ENCODE measurements around the gene TM9SF4.

TM9SF4 gene

DNA sequence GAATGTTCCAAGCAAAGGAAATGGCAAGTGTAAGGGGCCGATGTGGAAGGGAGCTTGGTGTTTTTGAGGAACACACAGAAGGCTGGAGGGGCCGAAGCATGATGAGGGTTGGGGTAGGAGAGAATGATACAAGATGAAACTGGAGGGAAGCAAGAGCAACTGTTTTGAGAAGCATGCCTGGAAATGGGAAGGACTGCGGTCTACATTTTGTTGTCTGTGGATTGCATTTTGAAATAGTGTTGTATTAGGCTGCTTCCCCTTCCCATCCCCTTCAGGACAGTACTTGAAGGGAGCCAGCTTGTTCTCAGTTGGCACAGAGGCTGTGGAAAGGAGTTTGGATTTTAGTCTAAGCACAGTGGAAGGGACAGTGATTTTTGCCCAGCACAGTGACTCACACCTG, 2.2 kb downstream of the TM9SF4 start:
- no peak overlapping the region for H2BK15ac ChIP-seq (ENCODE audit: low read depth, poor library complexity, severe bottlenecking)
- H2AK5ac ChIP-seq (ENCODE audit: low read length, severe bottlenecking): no peak overlapping the region
- H3K27me3 ChIP-seq (ENCODE audit: control insufficient read depth in 1 of 2, insufficient read depth in 1 of 2, low read length in 2 of 2): no peaks in the 10 kb centered on the region
- H2BK120ac ChIP-seq (ENCODE audit: low read depth, low read length): no peak overlapping the region
- no peak overlapping the region for H3K4me3 ChIP-seq (ENCODE audit: insufficient read depth in 1 of 2, low read depth in 1 of 2, low read length in 2 of 2)
- no peak for DNase-seq
- 98% methylated on average over 3 of the region's 3 CpGs for WGBS
- no peak overlapping the region for H3K4ac ChIP-seq (ENCODE audit: low read depth in 1 of 2, low read length in 2 of 2)
- H3K27ac ChIP-seq (ENCODE audit: low read length, poor library complexity, severe bottlenecking): no peak overlapping the region
- no peak overlapping the region for H3K14ac ChIP-seq (ENCODE audit: low read length in 2 of 2)
- no peak overlapping the region for H2AFZ ChIP-seq (ENCODE audit: low read depth, low read length)
- H3K4me2 ChIP-seq (ENCODE audit: low read length, poor library complexity, severe bottlenecking): no peak overlapping the region
- H3K36me3 ChIP-seq (ENCODE audit: control insufficient read depth in 1 of 2, insufficient read depth in 2 of 2, low read depth in 1 of 2, low read length in 2 of 2): peaks cover 5 to 13% of the 10 kb centered on the region in 2 experiments
- H4K8ac ChIP-seq (ENCODE audit: low read length): no peak overlapping the region
- H3K9me3 ChIP-seq (ENCODE audit: control insufficient read depth, low read length): no peaks in the 10 kb centered on the region
- no peak overlapping the region for H2BK12ac ChIP-seq (ENCODE audit: low read length in 2 of 2)
- no peak overlapping the region for H4K91ac ChIP-seq (ENCODE audit: low read length)
- H3K79me1 ChIP-seq (replicated peaks; ENCODE audit: low read length, poor library complexity, severe bottlenecking): peaks cover 30% of the 10 kb centered on the region
- no peak overlapping the region for H3K18ac ChIP-seq (ENCODE audit: low read depth in 1 of 2, low read length in 2 of 2)
- H2BK5ac ChIP-seq (ENCODE audit: low read depth, low read length, poor library complexity, severe bottlenecking): no peak overlapping the region
- H3K23ac ChIP-seq (ENCODE audit: low read length in 2 of 2): peak overlapping the region in 1 of 2 experiments; percentile 50
- H3K4me1 ChIP-seq (ENCODE audit: control insufficient read depth, insufficient read depth, low read depth, low read length): peaks cover 14% of the 10 kb centered on the region
- no peak overlapping the region for H3K9ac ChIP-seq (ENCODE audit: low read length)

DNA sequence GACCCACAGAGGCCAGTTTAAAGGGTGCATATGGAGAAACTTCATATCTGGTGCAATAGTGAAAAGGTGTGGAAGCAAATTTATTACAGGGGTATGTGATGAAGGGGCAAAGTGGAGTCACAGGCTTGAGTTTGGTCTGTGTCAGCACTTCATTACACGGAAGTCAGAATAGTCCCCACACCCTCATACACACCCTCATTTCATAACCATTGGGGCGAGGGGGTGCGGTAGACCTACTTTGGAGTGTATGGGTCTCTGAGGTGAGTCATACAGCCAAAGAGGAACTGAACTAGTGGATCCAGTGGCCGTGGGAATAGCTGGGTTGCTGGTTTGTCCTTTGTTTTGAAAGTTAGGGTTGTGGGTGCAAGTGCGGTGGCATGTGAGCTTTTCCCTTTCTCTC, 3.3 kb downstream of the TM9SF4 start:
- H3K4me2 ChIP-seq (ENCODE audit: low read length, poor library complexity, severe bottlenecking): no peak overlapping the region
- H2BK5ac ChIP-seq (ENCODE audit: low read depth, low read length, poor library complexity, severe bottlenecking): no peak overlapping the region
- no peak overlapping the region for H4K8ac ChIP-seq (ENCODE audit: low read length)
- no peaks in the 10 kb centered on the region for H3K27me3 ChIP-seq (ENCODE audit: control insufficient read depth in 1 of 2, insufficient read depth in 1 of 2, low read length in 2 of 2)
- no peak overlapping the region for H3K23ac ChIP-seq (ENCODE audit: low read length in 2 of 2)
- no peak overlapping the region for H2BK12ac ChIP-seq (ENCODE audit: low read length in 2 of 2)
- peaks cover 14% of the 10 kb centered on the region for H3K4me1 ChIP-seq (ENCODE audit: control insufficient read depth, insufficient read depth, low read depth, low read length)
- 93% methylated on average over 4 of the region's 5 CpGs for WGBS
- no peak overlapping the region for H2AFZ ChIP-seq (ENCODE audit: low read depth, low read length)
- no peak for DNase-seq
- no peak overlapping the region for H2BK120ac ChIP-seq (ENCODE audit: low read depth, low read length)
- H3K36me3 ChIP-seq (ENCODE audit: control insufficient read depth in 1 of 2, insufficient read depth in 2 of 2, low read depth in 1 of 2, low read length in 2 of 2): peaks cover 5 to 13% of the 10 kb centered on the region in 2 experiments
- H3K27ac ChIP-seq (ENCODE audit: low read length, poor library complexity, severe bottlenecking): no peak overlapping the region
- no peak overlapping the region for H4K91ac ChIP-seq (ENCODE audit: low read length)
- H3K9me3 ChIP-seq (ENCODE audit: control insufficient read depth, low read length): no peaks in the 10 kb centered on the region
- H2BK15ac ChIP-seq (ENCODE audit: low read depth, poor library complexity, severe bottlenecking): no peak overlapping the region
- H3K18ac ChIP-seq (ENCODE audit: low read depth in 1 of 2, low read length in 2 of 2): no peak overlapping the region
- H2AK5ac ChIP-seq (ENCODE audit: low read length, severe bottlenecking): no peak overlapping the region
- H3K9ac ChIP-seq (ENCODE audit: low read length): no peak overlapping the region
- peaks cover 33% of the 10 kb centered on the region for H3K79me1 ChIP-seq (replicated peaks; ENCODE audit: low read length, poor library complexity, severe bottlenecking)
- H3K4ac ChIP-seq (ENCODE audit: low read depth in 1 of 2, low read length in 2 of 2): no peak overlapping the region
- H3K14ac ChIP-seq (ENCODE audit: low read length in 2 of 2): no peak overlapping the region
- H3K4me3 ChIP-seq (ENCODE audit: insufficient read depth in 1 of 2, low read depth in 1 of 2, low read length in 2 of 2): no peak overlapping the region

DNA sequence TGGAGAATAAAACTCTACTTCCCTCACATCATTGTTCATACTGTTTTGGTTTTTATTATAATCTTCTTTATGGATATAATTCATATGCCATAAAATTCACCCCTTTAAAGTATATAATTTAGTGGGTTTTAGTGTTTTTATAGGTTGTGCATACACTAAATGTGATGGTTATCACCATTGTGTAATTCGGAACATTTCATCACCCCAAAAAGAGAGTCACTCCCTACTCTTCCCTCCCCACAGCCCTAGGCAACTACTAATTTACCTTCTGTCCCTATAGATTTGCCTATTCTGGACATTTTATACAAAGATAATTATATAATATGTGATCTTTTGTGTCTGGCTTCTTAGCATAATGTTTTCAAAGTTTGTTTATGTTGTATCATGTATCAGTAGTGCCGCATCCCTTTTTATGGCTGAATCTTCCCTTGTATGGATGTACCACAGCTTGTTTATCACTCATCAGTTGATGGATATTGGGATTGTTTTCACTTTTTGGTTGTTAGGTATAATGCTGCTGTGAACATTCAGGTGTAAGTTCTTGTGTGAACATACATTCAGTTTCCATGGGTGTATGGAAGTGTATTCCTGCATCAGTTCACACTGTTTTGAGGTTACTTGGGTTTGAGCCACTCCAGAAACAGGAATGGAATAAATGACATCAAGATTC, 4.2 kb downstream of the TM9SF4 start:
- H3K79me1 ChIP-seq (replicated peaks; ENCODE audit: low read length, poor library complexity, severe bottlenecking): peaks cover 34% of the 10 kb centered on the region
- no peak overlapping the region for H2AFZ ChIP-seq (ENCODE audit: low read depth, low read length)
- H2BK12ac ChIP-seq (ENCODE audit: low read length in 2 of 2): no peak overlapping the region
- no peak overlapping the region for H2BK15ac ChIP-seq (ENCODE audit: low read depth, poor library complexity, severe bottlenecking)
- H4K8ac ChIP-seq (ENCODE audit: low read length): no peak overlapping the region
- no peak overlapping the region for H3K23ac ChIP-seq (ENCODE audit: low read length in 2 of 2)
- no peak overlapping the region for H3K9ac ChIP-seq (ENCODE audit: low read length)
- no peaks in the 10 kb centered on the region for H3K27me3 ChIP-seq (ENCODE audit: control insufficient read depth in 1 of 2, insufficient read depth in 1 of 2, low read length in 2 of 2)
- H3K4me2 ChIP-seq (ENCODE audit: low read length, poor library complexity, severe bottlenecking): no peak overlapping the region
- H2BK5ac ChIP-seq (ENCODE audit: low read depth, low read length, poor library complexity, severe bottlenecking): no peak overlapping the region
- no peak overlapping the region for H2BK120ac ChIP-seq (ENCODE audit: low read depth, low read length)
- no peak overlapping the region for H3K14ac ChIP-seq (ENCODE audit: low read length in 2 of 2)
- H3K9me3 ChIP-seq (ENCODE audit: control insufficient read depth, low read length): no peaks in the 10 kb centered on the region
- 100% methylated on average over 2 of the region's 2 CpGs for WGBS
- DNase-seq: no peak
- no peak overlapping the region for H4K91ac ChIP-seq (ENCODE audit: low read length)
- H3K18ac ChIP-seq (ENCODE audit: low read depth in 1 of 2, low read length in 2 of 2): no peak overlapping the region
- H3K4me1 ChIP-seq (ENCODE audit: control insufficient read depth, insufficient read depth, low read depth, low read length): peaks cover 14% of the 10 kb centered on the region
- H3K4me3 ChIP-seq (ENCODE audit: insufficient read depth in 1 of 2, low read depth in 1 of 2, low read length in 2 of 2): no peak overlapping the region
- H2AK5ac ChIP-seq (ENCODE audit: low read length, severe bottlenecking): no peak overlapping the region
- H3K4ac ChIP-seq (ENCODE audit: low read depth in 1 of 2, low read length in 2 of 2): no peak overlapping the region
- no peak overlapping the region for H3K27ac ChIP-seq (ENCODE audit: low read length, poor library complexity, severe bottlenecking)
- peaks cover 9 to 13% of the 10 kb centered on the region in 2 experiments for H3K36me3 ChIP-seq (ENCODE audit: control insufficient read depth in 1 of 2, insufficient read depth in 2 of 2, low read depth in 1 of 2, low read length in 2 of 2)

DNA sequence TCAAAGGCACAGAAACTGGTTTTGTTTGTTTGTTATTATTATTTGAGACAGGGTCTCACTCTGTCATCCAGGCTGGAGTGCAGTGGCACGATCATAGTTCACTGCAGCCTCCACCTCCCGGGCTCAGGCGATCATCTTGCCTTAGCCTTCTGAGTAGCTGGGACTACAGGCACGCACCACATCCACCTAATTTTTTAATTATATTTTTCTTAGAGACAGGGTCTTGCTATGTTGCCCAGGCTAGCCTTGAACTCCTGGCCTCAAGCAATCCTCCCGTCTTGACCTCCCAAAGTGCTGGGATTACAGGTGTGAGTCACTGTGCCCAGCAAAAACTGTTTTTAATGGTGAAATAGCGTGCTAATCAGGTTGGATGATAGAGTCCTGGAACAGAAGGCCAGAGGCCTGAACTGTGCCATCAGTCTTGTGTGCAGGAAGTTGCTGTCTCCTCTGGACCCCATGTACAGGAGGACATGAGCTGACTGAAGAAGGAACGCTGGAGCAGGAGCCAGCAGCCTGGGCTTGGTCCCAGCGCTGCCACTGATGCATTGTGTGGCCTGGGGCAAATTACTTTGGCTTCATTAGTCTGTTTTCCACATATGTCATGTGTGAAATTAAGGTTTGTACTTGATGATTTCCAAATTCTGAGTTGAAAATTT, 4.9 kb downstream of the TM9SF4 start:
- H3K27me3 ChIP-seq (ENCODE audit: control insufficient read depth in 1 of 2, insufficient read depth in 1 of 2, low read length in 2 of 2): no peaks in the 10 kb centered on the region
- H2AFZ ChIP-seq (ENCODE audit: low read depth, low read length): no peak overlapping the region
- no peak overlapping the region for H3K18ac ChIP-seq (ENCODE audit: low read depth in 1 of 2, low read length in 2 of 2)
- no peaks in the 10 kb centered on the region for H3K9me3 ChIP-seq (ENCODE audit: control insufficient read depth, low read length)
- no peak overlapping the region for H2BK15ac ChIP-seq (ENCODE audit: low read depth, poor library complexity, severe bottlenecking)
- no peak overlapping the region for H3K14ac ChIP-seq (ENCODE audit: low read length in 2 of 2)
- no peak overlapping the region for H4K91ac ChIP-seq (ENCODE audit: low read length)
- H2BK120ac ChIP-seq (ENCODE audit: low read depth, low read length): no peak overlapping the region
- no peak overlapping the region for H3K4me3 ChIP-seq (ENCODE audit: insufficient read depth in 1 of 2, low read depth in 1 of 2, low read length in 2 of 2)
- no peak overlapping the region for H3K9ac ChIP-seq (ENCODE audit: low read length)
- H2BK12ac ChIP-seq (ENCODE audit: low read length in 2 of 2): no peak overlapping the region
- H4K8ac ChIP-seq (ENCODE audit: low read length): no peak overlapping the region
- H3K4me1 ChIP-seq (ENCODE audit: control insufficient read depth, insufficient read depth, low read depth, low read length): peaks cover 14% of the 10 kb centered on the region
- no peak overlapping the region for H3K27ac ChIP-seq (ENCODE audit: low read length, poor library complexity, severe bottlenecking)
- H3K79me1 ChIP-seq (replicated peaks; ENCODE audit: low read length, poor library complexity, severe bottlenecking): peaks cover 34% of the 10 kb centered on the region
- peaks cover 9 to 13% of the 10 kb centered on the region in 2 experiments for H3K36me3 ChIP-seq (ENCODE audit: control insufficient read depth in 1 of 2, insufficient read depth in 2 of 2, low read depth in 1 of 2, low read length in 2 of 2)
- no peak overlapping the region for H3K4me2 ChIP-seq (ENCODE audit: low read length, poor library complexity, severe bottlenecking)
- no peak overlapping the region for H3K4ac ChIP-seq (ENCODE audit: low read depth in 1 of 2, low read length in 2 of 2)
- 98% methylated on average over 8 of the region's 8 CpGs for WGBS
- no peak overlapping the region for H3K23ac ChIP-seq (ENCODE audit: low read length in 2 of 2)
- H2BK5ac ChIP-seq (ENCODE audit: low read depth, low read length, poor library complexity, severe bottlenecking): no peak overlapping the region
- DNase-seq: no peak
- no peak overlapping the region for H2AK5ac ChIP-seq (ENCODE audit: low read length, severe bottlenecking)

Data from mesenchymal stem cell (in vitro differentiated cells and primary cell).